NCI-H2227 (cell line): ENCODE measurements around the gene NMUR1.

Source experiments
- DNase-seq: peaks from one replicate; lab custom pipeline; 2025; ENCODE audit not compliant: unreplicated experiment; lab: John Stamatoyannopoulos, UW

The NMUR1 gene

DNA sequence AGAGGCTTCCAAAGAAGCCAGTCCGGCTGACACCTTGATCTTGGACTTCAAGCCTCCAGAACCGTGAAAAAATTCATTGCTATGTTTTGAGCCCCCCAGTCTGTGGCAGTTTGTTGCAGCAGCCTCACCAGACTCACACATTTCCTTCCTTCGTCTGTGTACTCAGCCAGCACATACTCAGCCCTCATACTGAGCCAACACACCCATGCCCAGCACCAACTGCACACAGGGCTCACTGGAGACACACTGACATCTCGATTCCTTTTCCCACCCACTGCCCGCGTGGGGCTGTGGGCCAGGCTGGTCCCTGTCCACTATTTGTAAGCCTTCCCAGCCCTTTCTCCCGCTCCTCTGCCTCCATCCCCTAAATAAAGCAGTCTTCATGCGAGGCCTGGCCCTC, 24.1 kb upstream of the NMUR1 start:
- no peak for DNase-seq

DNA sequence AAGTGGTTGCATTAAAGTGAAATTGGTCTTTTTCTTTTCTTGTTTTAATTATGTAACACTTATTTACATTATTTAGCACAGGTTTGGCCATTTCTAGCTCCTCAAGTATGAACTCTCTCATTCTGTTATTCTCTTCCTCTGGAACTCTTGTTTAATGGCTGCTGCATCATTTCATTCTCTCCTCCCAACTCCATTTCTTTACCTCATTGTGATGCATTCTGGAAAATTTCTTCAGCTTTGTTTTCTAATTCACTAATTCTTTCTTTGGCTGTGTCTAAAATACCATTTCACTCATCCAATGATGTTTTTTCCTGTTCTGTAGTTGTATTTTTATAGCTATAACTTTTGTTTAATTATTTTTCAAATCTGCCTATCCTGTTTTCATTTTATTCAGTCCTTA, 22.5 kb upstream of the NMUR1 start:
- no peak for DNase-seq

DNA sequence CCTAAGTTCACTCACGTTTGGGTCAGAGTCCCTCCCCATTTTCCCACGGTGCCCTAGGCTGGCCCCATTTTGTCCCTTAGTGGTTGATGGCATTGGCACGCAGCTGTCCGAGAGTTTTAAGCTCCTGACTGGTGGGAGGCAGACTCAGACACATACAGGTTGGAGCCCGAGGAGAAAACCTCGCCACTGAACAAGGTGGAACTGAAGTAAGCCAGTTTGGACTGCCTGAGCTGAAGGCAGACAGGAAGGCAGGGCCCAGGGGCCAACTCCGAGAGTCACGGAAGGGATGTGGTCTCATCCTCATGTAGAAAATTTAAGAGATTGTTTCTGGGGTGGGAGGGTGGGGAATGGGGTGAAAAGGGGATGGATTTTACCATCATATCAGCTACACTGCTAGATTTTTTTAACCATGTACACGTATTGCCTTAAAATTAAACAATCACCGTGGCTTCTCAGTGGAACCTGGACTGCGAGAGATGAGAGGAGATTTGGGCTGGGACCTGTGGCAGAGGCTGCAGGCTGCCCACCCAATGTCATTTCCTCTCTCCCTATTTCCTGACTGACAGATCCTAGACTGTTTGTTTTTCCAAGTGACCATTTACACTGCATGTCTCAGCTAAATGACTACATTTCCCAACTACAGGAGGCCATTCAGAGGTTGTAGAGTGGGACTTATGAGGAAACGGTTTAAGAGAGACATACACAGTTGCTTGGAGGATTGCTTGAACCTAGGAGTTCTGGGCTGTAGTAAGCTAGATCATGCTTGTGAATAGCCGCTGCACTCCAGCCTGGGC, 19.4 kb upstream of the NMUR1 start:
- DNase-seq, result no peak

DNA sequence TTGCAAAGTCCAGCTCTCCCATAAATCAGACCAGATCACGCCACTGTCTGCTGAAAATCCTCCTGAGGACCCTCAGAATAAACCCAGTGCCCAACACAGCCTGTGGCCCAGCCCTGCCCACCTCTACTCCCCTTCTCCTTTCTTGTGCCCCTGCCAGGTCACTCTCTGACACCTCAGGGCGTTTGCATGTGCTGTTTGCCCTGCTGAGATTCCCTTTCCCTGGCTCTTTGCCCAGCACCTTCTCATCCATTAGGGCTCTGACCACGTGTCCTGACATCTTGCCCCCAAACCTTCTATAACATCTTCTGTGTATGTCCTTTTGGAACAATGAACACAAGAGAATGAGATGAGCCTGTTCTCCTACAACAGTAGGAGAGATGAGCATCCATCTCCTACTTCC, 18.5 kb upstream of the NMUR1 start:
- DNase-seq, result no peak

GRCh38 chr2:231547315-231548110, 17.3 kb upstream of the NMUR1 start:
- DNase-seq, result no peak

- no peak for DNase-seq
Observed at GRCh38 chr2:231546014-231546715, 15.9 kb upstream of the NMUR1 start.

- no peak for DNase-seq
Observed at GRCh38 chr2:231545105-231545902, 15.1 kb upstream of the NMUR1 start.

GRCh38 chr2:231542136-231542535, 11.9 kb upstream of the NMUR1 start:
- no peak for DNase-seq

DNA sequence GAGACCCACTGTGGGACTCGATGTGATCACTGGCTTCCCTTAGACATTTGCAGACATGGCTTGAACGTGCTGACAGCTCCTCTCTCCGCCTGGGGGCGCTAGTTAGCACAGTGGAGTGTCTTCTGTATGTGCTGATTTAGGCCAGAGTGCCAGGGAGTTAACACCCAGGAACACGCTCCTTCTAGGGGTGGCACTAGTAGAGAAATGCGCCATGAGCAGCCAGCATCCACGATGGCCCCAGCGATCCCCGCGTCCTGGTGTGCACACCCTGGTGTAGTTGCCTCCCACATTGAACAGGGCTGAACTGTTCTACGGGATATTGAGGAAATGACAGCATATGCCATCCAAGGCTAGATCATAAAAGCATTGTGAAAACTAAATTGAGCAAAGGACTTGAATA, 11.4 kb upstream of the NMUR1 start:
- DNase-seq, result no peak

GRCh38 chr2:231539991-231540390, 9.7 kb upstream of the NMUR1 start:
- no peak for DNase-seq

- no peak for DNase-seq
Observed at GRCh38 chr2:231535961-231536360, 5.7 kb upstream of the NMUR1 start.

- no peak for DNase-seq
Observed at GRCh38 chr2:231533777-231534125, 3.5 kb upstream of the NMUR1 start.

DNA sequence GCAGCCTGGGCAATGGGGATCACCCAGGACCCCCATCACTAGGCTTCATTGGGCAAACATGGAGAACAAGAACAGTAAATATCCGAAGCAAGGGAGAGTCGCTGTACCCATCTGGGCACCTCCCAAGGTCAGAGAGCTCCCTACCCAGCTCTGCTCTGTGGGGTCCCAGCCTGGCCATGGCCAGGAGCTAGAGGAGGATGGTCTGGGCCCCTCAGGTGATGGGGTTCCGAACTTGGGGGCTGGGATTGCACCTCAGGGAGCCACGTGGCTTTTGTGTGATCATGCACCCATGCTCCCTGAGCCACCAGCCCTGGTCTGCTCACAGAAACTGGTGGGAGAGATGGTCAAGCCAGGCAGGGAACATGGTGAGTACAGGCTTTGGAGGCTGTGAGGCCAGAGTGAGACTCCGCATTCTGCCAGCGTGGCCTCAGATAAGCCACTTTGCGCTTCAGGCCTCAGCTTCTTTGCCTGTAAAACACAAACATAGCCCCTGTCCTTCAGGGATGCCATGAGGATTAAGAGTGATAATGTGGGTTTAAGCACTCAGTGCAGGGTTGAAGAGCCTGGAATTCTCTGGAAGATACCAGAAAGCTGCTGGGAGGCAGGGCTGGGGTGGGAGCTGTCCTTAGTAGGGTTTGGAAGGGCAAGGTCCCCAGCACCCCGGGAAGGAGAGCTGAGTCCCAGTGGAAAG, 3.0 kb upstream of the NMUR1 start:
- DNase-seq, result no peak

- DNase-seq, result no peak
Observed at GRCh38 chr2:231532756-231533035, 2.5 kb upstream of the NMUR1 start.

GRCh38 chr2:231531883-231532755, 1.9 kb upstream of the NMUR1 start:
- DNase-seq, result no peak

GRCh38 chr2:231531466-231531865, 1.2 kb upstream of the NMUR1 start:
- DNase-seq, result no peak

DNA sequence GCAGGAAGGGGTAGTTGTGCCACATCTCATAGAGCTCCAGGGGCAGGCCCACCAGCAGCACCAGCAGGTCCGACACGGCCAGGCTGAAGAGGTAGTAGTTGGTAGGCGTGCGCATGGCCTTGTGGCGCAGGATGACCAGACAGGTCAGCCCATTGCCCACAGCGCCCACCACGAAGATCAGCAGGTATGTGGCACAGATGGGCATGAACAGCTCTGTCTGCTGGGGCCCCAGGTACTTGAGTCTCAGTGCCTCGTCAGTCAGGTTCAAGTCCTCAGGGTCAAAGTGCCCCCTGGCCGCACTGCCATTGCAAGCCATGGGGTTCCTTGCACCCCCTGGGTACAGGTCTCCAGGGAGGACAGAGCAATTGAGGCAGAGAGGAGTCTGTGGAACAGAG, 1.6 kb downstream of the NMUR1 start:
- no peak for DNase-seq

DNA sequence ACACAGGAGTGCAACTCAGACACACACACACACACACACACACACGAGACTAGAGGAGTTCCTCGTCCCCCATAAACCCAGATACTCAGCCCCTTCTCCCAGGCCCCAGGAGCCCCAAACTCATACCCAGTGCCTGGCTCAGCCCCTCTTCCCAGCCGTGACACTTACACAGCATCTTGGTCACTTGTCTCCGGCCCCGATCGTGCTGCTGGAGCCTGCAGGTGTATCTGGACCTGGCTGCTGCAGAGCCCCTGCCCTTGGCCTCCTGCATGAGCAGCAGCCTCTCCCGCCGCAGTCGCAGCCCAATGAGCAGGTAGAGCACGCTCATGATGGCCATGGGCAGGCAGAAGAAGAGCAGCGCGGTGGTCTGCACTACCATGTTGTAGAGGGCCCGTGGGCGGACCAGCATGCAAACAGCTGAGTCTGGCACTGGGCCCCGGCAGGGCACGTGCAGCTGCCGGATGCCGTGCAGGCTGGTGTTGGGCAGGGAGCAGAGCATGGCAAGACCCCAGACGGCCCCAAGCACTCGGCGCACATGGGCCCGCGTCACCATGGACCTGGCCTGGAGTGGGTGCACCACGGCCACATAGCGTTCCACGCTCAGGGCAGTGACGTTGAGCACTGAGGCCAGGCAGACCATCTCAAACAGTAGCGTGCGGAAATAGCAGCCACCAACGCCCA, 2.1 kb downstream of the NMUR1 start:
- no peak for DNase-seq

GRCh38 chr2:231527091-231527395, 3.2 kb downstream of the NMUR1 start:
- DNase-seq, result no peak
